Body of pancreas (tissue), 4 donors: ENCODE results near the gene SMIM29.

ENCODE experiments used
- CTCF ChIP-seq, 7 experiments: fragments of 450-650 bp in 4 of 7; fragments of 200-600 bp in 3 of 7; sonication (generic) in 3 of 7; IDR thresholded peaks; one replicate each; pipeline ENCODE4 v1.5.1; 2016 to 2019; ENCODE audit warnings: antibody characterized with exemption in 7 of 7
- POLR2A ChIP-seq, 3 donors: fragments of 450-650 bp; IDR thresholded peaks; one replicate each; pipeline ENCODE4 v1.6.1; 2016; ENCODE audit warnings: antibody characterized with exemption in 3 of 3, mild to moderate bottlenecking in 2 of 3

- TF ChIP-seq POLR2A (IDR thresholded peaks at IDR 0.05) (no peak), CTCF (IDR thresholded peaks at IDR 0.05) (no peak)
Observed at GRCh38 chr6:34231566-34232336, 17.1 kb downstream of the SMIM29 start.
